Mesenchymal stem cell (in vitro differentiated cells and primary cell): Measurements from ENCODE around the gene RPRD2.
"Not testable (repeated sequence)": the region's sequence is repeated elsewhere in the genome, so short reads cannot be mapped to it uniquely, and the experiment has no call there.

Experiments
- DNase-seq: peaks from one replicate; pipeline ENCODE4 v3.0.0-alpha.2; 2013
- H2AFZ ChIP-seq: one replicate; pipeline ENCODE4 v1.6.1; 2013; ENCODE audit warnings: low read depth, mild to moderate bottlenecking, control low read depth, inconsistent platforms, low read length, moderate library complexity
- H2AK5ac ChIP-seq: 2 replicates; pipeline ENCODE4 v1.6.1; 2013; ENCODE audit warnings: low read length, moderate library complexity, mild to moderate bottlenecking, inconsistent platforms; ENCODE audit not compliant: severe bottlenecking
- H2BK120ac ChIP-seq: one replicate; pipeline ENCODE4 v1.6.1; 2013; ENCODE audit warnings: low read depth, mild to moderate bottlenecking, inconsistent platforms, low read length, moderate library complexity
- H2BK12ac ChIP-seq, 2 experiments: one replicate each; pipeline ENCODE4 v1.6.1; 2013; ENCODE audit warnings: inconsistent platforms in 2 of 2, low read length in 2 of 2, mild to moderate bottlenecking in 2 of 2, moderate library complexity in 2 of 2, control low read depth in 1 of 2
- H2BK15ac ChIP-seq: one replicate; pipeline ENCODE4 v1.6.1; 2013; ENCODE audit warnings: mild to moderate bottlenecking, low read depth, inconsistent platforms; ENCODE audit not compliant: poor library complexity, severe bottlenecking
- H2BK5ac ChIP-seq: 2 replicates; pipeline ENCODE4 v1.6.1; 2013; ENCODE audit warnings: low read depth, mild to moderate bottlenecking, low read length, control low read depth, inconsistent platforms; ENCODE audit not compliant: poor library complexity, severe bottlenecking
- H3K14ac ChIP-seq, 2 experiments: one replicate each; pipeline ENCODE4 v1.6.1; 2013; ENCODE audit warnings: inconsistent platforms in 2 of 2, low read length in 2 of 2, control low read depth in 1 of 2, mild to moderate bottlenecking in 1 of 2, moderate library complexity in 1 of 2
- H3K18ac ChIP-seq, 2 experiments: one replicate each; pipeline ENCODE4 v1.6.1; 2013; ENCODE audit warnings: inconsistent platforms in 2 of 2, low read length in 2 of 2, control low read depth in 1 of 2, low read depth in 1 of 2, mild to moderate bottlenecking in 1 of 2
- H3K23ac ChIP-seq, 2 experiments: one replicate each; pipeline ENCODE4 v1.6.1; 2013; ENCODE audit warnings: inconsistent platforms in 2 of 2, low read length in 2 of 2, mild to moderate bottlenecking in 2 of 2, moderate library complexity in 2 of 2, control low read depth in 1 of 2
- H3K27ac ChIP-seq: 2 replicates; pipeline ENCODE4 v1.5.1; 2013; ENCODE audit warnings: mild to moderate bottlenecking, moderate library complexity, low read length, control low read depth, inconsistent platforms; ENCODE audit not compliant: poor library complexity, severe bottlenecking
- H3K27me3 ChIP-seq, 2 experiments: 2 replicates each; pipeline versions ENCODE4 v1.6.1 to v1.7.0; 2013; ENCODE audit warnings: low read length in 2 of 2, mild to moderate bottlenecking in 2 of 2, moderate library complexity in 2 of 2, control low read depth in 1 of 2, inconsistent platforms in 1 of 2; ENCODE audit not compliant: control insufficient read depth in 1 of 2, insufficient read depth in 1 of 2
- H3K36me3 ChIP-seq, 2 experiments: 2 replicates each; pipeline versions ENCODE4 v1.6.1 to v1.7.0; 2013; ENCODE audit warnings: low read length in 2 of 2, control low read depth in 1 of 2, inconsistent platforms in 1 of 2, low read depth in 1 of 2, mild to moderate bottlenecking in 1 of 2; ENCODE audit not compliant: insufficient read depth in 2 of 2, control insufficient read depth in 1 of 2
- H3K4ac ChIP-seq, 2 experiments: one replicate each; pipeline ENCODE4 v1.6.1; 2013; ENCODE audit warnings: inconsistent platforms in 2 of 2, low read length in 2 of 2, mild to moderate bottlenecking in 2 of 2, moderate library complexity in 2 of 2, control low read depth in 1 of 2, low read depth in 1 of 2
- H3K4me1 ChIP-seq: 2 replicates; pipeline ENCODE4 v1.6.1; 2013; ENCODE audit warnings: low read depth, low read length, control low read depth; ENCODE audit not compliant: control insufficient read depth, insufficient read depth
- H3K4me2 ChIP-seq: 2 replicates; pipeline ENCODE4 v1.6.1; 2013; ENCODE audit warnings: low read length, mild to moderate bottlenecking, inconsistent platforms; ENCODE audit not compliant: poor library complexity, severe bottlenecking
- H3K4me3 ChIP-seq, 2 experiments: 2 replicates each; pipeline versions ENCODE4 v1.5.1 to v1.7.0; 2013; ENCODE audit warnings: low read length in 2 of 2, mild to moderate bottlenecking in 2 of 2, control low read depth in 1 of 2, low read depth in 1 of 2; ENCODE audit not compliant: insufficient read depth in 1 of 2
- H3K79me1 ChIP-seq: replicated peaks from 2 replicates; pipeline ENCODE4 v1.6.1; 2013; ENCODE audit warnings: mild to moderate bottlenecking, control low read depth, low read length, inconsistent platforms; ENCODE audit not compliant: poor library complexity, severe bottlenecking
- H3K9ac ChIP-seq: 2 replicates; pipeline ENCODE4 v1.7.0; 2013; ENCODE audit warnings: mild to moderate bottlenecking, low read length, moderate library complexity
- H3K9me3 ChIP-seq: 2 replicates; pipeline ENCODE4 v1.7.0; 2013; ENCODE audit warnings: mild to moderate bottlenecking, low read length; ENCODE audit not compliant: control insufficient read depth
- H4K8ac ChIP-seq: one replicate; pipeline ENCODE4 v1.6.1; 2013; ENCODE audit warnings: inconsistent platforms, mild to moderate bottlenecking, low read length, moderate library complexity
- H4K91ac ChIP-seq: one replicate; pipeline ENCODE4 v1.6.1; 2013; ENCODE audit warnings: mild to moderate bottlenecking, low read length, inconsistent platforms
- WGBS: methylation state at CpG from one replicate; pipeline ENCODE4 v1.1.7; 2013; ENCODE audit warnings: mixed read lengths; 5-methylcytosine and 5-hydroxymethylcytosine counted together

Gene RPRD2

DNA sequence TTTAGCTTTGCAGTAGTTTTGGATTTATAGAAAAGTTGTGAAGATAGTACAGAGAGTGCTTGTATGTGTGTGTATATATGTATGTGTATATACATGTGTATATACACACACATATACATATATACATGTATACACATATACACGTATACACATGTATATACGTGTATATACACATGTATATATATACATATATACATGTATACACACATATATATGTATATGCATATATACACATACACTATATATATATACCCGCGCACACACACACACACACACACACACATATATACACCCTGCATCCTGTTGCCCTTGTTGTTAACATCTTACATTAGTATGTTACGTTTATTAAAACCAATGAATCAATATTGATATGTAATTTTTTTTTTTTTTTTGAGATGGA, 24.3 kb downstream of the RPRD2 start:
- WGBS: 100% methylated on average over 1 of the region's 5 CpGs
- Histone ChIP-seq H2BK5ac (no peak overlapping the region), H3K4me1 (peaks cover 3% of the 10 kb centered on the region), H3K4ac (no peak overlapping the region), H3K36me3 (no peaks in the 10 kb centered on the region), H3K18ac (no peak overlapping the region), H2BK120ac (no peak overlapping the region), H2BK12ac (no peak overlapping the region), H3K9me3 (no peaks in the 10 kb centered on the region), H2BK15ac (no peak overlapping the region), H3K23ac (no peak overlapping the region), H3K27ac (no peak overlapping the region), H2AFZ (no peak overlapping the region), H4K8ac (no peak overlapping the region), H3K14ac (no peak overlapping the region), H2AK5ac (no peak overlapping the region), H3K4me2 (no peak overlapping the region), H3K9ac (no peak overlapping the region), H3K79me1 (peaks cover 11% of the 10 kb centered on the region), H3K4me3 (no peak overlapping the region), H4K91ac (no peak overlapping the region), H3K27me3 (no peaks in the 10 kb centered on the region)
- DNase-seq: no peak

DNA sequence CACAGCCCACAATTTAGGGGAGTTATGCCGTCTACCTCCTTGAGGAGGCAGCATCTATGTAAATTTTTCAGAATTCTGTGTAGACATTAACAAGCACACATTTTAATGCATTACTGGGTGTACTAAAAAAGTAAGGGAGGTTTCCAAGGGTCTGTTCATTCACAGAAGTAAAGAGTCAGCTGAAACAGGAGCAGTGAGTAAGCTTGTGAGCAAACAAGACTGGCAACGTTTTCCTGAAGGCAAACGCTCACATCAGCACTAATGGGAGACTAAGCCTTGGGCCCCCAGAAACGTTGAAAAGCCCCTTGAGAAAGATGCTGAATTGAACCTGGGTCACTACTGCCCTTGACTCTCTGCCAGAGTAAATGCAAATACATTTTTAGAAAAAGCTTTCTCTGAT, 25.7 kb downstream of the RPRD2 start:
- Histone ChIP-seq H3K18ac (no peak overlapping the region), H3K14ac (no peak overlapping the region), H4K91ac (no peak overlapping the region), H3K27ac (no peak overlapping the region), H2AK5ac (no peak overlapping the region), H3K9ac (no peak overlapping the region), H3K79me1 (peaks cover 12% of the 10 kb centered on the region), H2BK12ac (no peak overlapping the region), H3K36me3 (no peaks in the 10 kb centered on the region), H3K4me3 (no peak overlapping the region), H2BK5ac (no peak overlapping the region), H2BK15ac (no peak overlapping the region), H2AFZ (no peak overlapping the region), H3K4ac (no peak overlapping the region), H3K4me1 (peaks cover 3% of the 10 kb centered on the region), H3K23ac (no peak overlapping the region), H3K27me3 (no peaks in the 10 kb centered on the region), H3K9me3 (no peaks in the 10 kb centered on the region), H4K8ac (no peak overlapping the region), H3K4me2 (no peak overlapping the region), H2BK120ac (no peak overlapping the region)
- no peak for DNase-seq
- WGBS: 92% methylated on average over 3 of the region's 4 CpGs

DNA sequence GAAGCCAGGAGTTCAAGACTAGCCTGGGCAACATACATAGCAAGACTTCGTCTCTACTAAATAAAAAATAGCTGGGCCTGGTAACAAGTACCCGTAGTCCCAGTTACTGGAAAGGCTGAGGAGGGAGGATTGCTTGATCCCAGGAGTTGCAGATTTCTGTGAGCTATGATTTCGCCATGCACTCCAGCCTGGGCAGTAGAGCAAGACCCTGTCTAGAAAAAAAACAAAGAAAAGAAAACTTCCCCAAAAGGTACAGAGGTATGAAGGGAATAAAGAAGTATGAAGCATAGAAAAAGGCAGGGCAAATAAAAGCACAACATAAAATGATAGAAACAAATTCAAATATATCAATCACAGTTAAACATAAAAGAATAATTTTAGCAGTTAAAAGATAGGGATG, 28.7 kb downstream of the RPRD2 start:
- no peak overlapping the region for H4K91ac ChIP-seq
- H3K4me2 ChIP-seq: no peak overlapping the region
- no peak overlapping the region for H3K14ac ChIP-seq
- H2BK120ac ChIP-seq: no peak overlapping the region
- no peaks in the 10 kb centered on the region for H3K36me3 ChIP-seq
- H3K4me3 ChIP-seq: no peak overlapping the region
- DNase-seq: no peak
- no peak overlapping the region for H3K4ac ChIP-seq
- H3K79me1 ChIP-seq: peaks cover 12% of the 10 kb centered on the region
- H3K27me3 ChIP-seq: no peaks in the 10 kb centered on the region
- no peak overlapping the region for H2AFZ ChIP-seq
- H2BK12ac ChIP-seq: no peak overlapping the region
- no peak overlapping the region for H3K18ac ChIP-seq
- no peak overlapping the region for H2BK5ac ChIP-seq
- no peak overlapping the region for H2BK15ac ChIP-seq
- no peak overlapping the region for H3K23ac ChIP-seq
- no peak overlapping the region for H3K9ac ChIP-seq
- H4K8ac ChIP-seq: no peak overlapping the region
- H3K27ac ChIP-seq: no peak overlapping the region
- H3K9me3 ChIP-seq: no peaks in the 10 kb centered on the region
- H2AK5ac ChIP-seq: no peak overlapping the region
- peaks cover 3% of the 10 kb centered on the region for H3K4me1 ChIP-seq
- WGBS: 87% methylated on average over 3 of the region's 3 CpGs

GRCh38 chr1:150395115-150395514, 31.2 kb downstream of the RPRD2 start:
- not testable (repeated sequence) for H3K27ac ChIP-seq, H2AFZ ChIP-seq, H2BK15ac ChIP-seq, H4K91ac ChIP-seq, H3K4me1 ChIP-seq, H3K9ac ChIP-seq, H4K8ac ChIP-seq, H3K4me3 ChIP-seq, H2AK5ac ChIP-seq, H3K27me3 ChIP-seq, DNase-seq, H3K4me2 ChIP-seq, H3K18ac ChIP-seq, H3K23ac ChIP-seq, H2BK12ac ChIP-seq, H3K4ac ChIP-seq, H3K14ac ChIP-seq, H3K36me3 ChIP-seq, H3K9me3 ChIP-seq, H2BK5ac ChIP-seq, H2BK120ac ChIP-seq
- H3K79me1 ChIP-seq: peaks cover 13% of the 10 kb centered on the region
- 100% methylated on average over 1 of the region's 2 CpGs for WGBS
